NOMO-1 treated with dmso at 0.1 percent for 144 hours (cell line): ENCODE results near the gene CFAP126.
"Not testable (repeated sequence)": the region's sequence is repeated elsewhere in the genome, so short reads cannot be mapped to it uniquely, and the experiment has no call there.

Experiments used
- DNase-seq: peaks from one replicate; lab custom pipeline; 2025; ENCODE audit not compliant: unreplicated experiment; lab: John Stamatoyannopoulos, UW

CFAP126 gene

GRCh38 chr1:161367684-161368400 lies at the start of gene CFAP126:
CFAP126 (minus strand) TSS chr1:161367876; CDS start chr1:161367868, 8 bp downstream.
- peak; percentile 47 for DNase-seq

GRCh38 chr1:161413050-161413449 lies 45.4 kb upstream of the CFAP126 start:
- DNase-seq, result not testable (repeated sequence)

- not testable (repeated sequence) for DNase-seq
Measured at GRCh38 chr1:161410636-161410970, 42.9 kb upstream of the CFAP126 start.

- DNase-seq, result not testable (repeated sequence)
Measured at GRCh38 chr1:161409848-161410635, 42.4 kb upstream of the CFAP126 start.

GRCh38 chr1:161408429-161409052 lies 40.9 kb upstream of the CFAP126 start:
- DNase-seq, result no peak

- DNase-seq, result no peak
Measured at GRCh38 chr1:161407451-161407985, 39.8 kb upstream of the CFAP126 start.

GRCh38 chr1:161406551-161406950 lies 38.9 kb upstream of the CFAP126 start:
- DNase-seq, result not testable (repeated sequence)

- no peak for DNase-seq
Measured at GRCh38 chr1:161404051-161404597, 36.4 kb upstream of the CFAP126 start.

GRCh38 chr1:161402446-161402845 lies 34.8 kb upstream of the CFAP126 start:
- no peak for DNase-seq

- DNase-seq, result peak; percentile 91
Measured at GRCh38 chr1:161399257-161399998, 31.8 kb upstream of the CFAP126 start.

GRCh38 chr1:161398900-161399256 lies 31.2 kb upstream of the CFAP126 start:
- no peak for DNase-seq

GRCh38 chr1:161397038-161397437 lies 29.4 kb upstream of the CFAP126 start:
- DNase-seq, result not testable (repeated sequence)

GRCh38 chr1:161393151-161393550 lies 25.5 kb upstream of the CFAP126 start:
- no peak for DNase-seq

- no peak for DNase-seq
Measured at GRCh38 chr1:161391611-161392010, 23.9 kb upstream of the CFAP126 start.

- not testable (repeated sequence) for DNase-seq
Measured at GRCh38 chr1:161391136-161391535, 23.5 kb upstream of the CFAP126 start.

GRCh38 chr1:161390559-161390858 lies 22.8 kb upstream of the CFAP126 start:
- no peak for DNase-seq

- DNase-seq, result peak; percentile 87
Measured at GRCh38 chr1:161389691-161390558, 22.2 kb upstream of the CFAP126 start.

GRCh38 chr1:161389158-161389557 lies 21.5 kb upstream of the CFAP126 start:
- not testable (repeated sequence) for DNase-seq

GRCh38 chr1:161388639-161389038 lies 21.0 kb upstream of the CFAP126 start:
- no peak for DNase-seq
